ENCODE measurements around the gene RNASEH1. TPM values are rescaled to one million over a fixed set of nuclear protein-coding genes. Genes with fewer than 3 reads are reported as not detected.
A peak's percentile ranks its signal among the peaks of the same experiment; 100 is the strongest.
"Not testable (repeated sequence)": the region's sequence is repeated elsewhere in the genome, so short reads cannot be mapped to it uniquely, and the experiment has no call there.

The RNASEH1 gene
- total and polyA plus RNA-seq, 5 experiments from 2014 or later = 24.1 to 47.0 (median 35.4) TPM

DNA sequence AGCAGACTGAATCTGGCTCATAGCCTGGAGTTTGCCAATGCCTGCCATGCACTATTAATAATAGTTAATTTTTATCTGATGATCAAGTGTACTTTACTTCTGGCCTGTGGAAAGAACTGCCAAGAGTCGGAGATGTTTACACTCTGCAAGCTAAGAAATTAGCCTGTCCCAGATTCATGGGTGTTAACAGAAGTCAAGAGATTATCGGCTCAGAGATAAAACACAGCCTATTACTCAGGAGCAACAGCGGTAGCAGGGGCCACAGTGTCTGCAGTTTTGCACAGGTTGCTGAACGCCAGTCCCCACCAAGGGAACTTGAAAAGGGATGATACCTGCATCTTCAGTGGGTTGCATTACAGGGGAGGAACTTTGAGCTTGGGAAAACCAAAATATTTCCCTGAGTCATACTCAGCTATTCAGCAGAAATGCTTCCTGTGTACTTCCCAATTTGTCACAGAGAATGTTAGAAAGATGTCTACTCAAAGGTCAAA, 34.5 kb downstream of the RNASEH1 start:
- Mint-ChIP-seq H3K4me1 (peaks cover 21 to 32% (median 28%) of the 10 kb centered on the region in 4 donors), H3K27me3 (peaks cover 0 to 4% (median 0%) of the 10 kb centered on the region in 5 donors), H3K9me3 (peaks cover 0 to 1% (median 0%) of the 10 kb centered on the region in 9 donors), H3K4me3 (no peak overlapping the region), H3K27ac (peak overlapping the region in 1 of 10 donors; percentile 61), H3K36me3 (peaks cover 0 to 4% (median 0%) of the 10 kb centered on the region in 3 donors)
- ATAC-seq (no peak), DNase-seq (no peak)
- POLR2A ChIA-PET = interaction anchor here (0.6 kb wide), 1 partner anchor 47 kb away, joined by 3 read pairs; no protein-coding TSS in a partner anchor

DNA sequence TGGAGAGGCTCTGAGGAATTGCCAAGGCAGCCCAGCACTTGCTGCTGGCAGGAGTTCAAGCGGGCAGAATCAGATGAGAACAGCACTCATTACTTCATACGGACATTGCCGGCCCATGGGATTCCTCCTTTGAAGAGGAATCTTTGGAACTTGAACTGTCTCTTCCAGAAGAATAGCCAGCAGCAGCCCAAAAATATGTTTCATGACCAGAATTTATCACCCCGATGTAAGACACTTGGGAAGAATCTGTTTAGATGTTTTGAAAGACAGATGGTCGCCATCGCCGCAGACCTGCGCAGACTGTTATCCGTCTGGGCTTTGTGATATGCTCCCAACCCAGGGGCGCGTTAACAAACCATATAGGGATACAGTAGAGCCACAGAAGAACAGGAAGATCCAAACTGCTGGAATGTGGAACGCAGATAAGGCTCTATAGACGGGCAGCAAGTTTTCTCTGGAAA, 35.1 kb downstream of the RNASEH1 start:
- Mint-ChIP-seq H3K4me1 (peaks cover 21 to 36% (median 31%) of the 10 kb centered on the region in 4 donors), H3K9me3 (peaks cover 0 to 1% (median 0%) of the 10 kb centered on the region in 9 donors), H3K36me3 (peaks cover 0 to 4% (median 0%) of the 10 kb centered on the region in 3 donors), H3K4me3 (no peak overlapping the region), H3K27me3 (peaks cover 0 to 4% (median 0%) of the 10 kb centered on the region in 5 donors), H3K27ac (peak overlapping the region in 1 of 10 donors; percentile 54)
- ATAC-seq (no peak), DNase-seq (no peak)
- POLR2A ChIA-PET = no interaction called here

DNA sequence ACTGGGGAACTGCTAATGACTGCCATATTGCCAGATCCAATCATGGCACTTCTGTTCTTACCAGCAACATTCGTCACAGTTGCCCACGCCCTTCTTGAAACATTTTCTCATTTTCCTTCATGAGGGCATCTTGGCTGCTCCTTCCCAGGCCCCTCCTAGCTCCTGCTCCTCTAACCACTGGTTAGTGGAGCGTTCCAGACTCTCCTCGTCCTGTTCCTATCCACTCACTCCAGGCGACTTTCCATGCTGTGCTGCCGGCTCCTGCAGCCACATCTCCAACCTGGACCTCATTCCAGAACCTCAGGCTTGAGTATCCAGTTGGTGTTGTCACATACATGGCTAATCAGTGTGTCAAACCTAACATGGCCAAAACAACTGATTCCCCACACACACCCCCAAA, 37.5 kb downstream of the RNASEH1 start:
- H3K4me1 Mint-ChIP-seq = peaks cover 27 to 43% (median 39%) of the 10 kb centered on the region in 4 donors
- no peak for DNase-seq
- H3K9me3 Mint-ChIP-seq = peaks cover 0 to 3% (median 2%) of the 10 kb centered on the region in 9 donors
- peak overlapping the region in 9 of 10 donors; percentile 66 to 99 (median 93) for H3K27ac Mint-ChIP-seq
- peaks cover 0 to 4% (median 2%) of the 10 kb centered on the region in 3 donors for H3K36me3 Mint-ChIP-seq
- peaks cover 0 to 4% (median 0%) of the 10 kb centered on the region in 5 donors for H3K27me3 Mint-ChIP-seq
- ATAC-seq = no peak
- POLR2A ChIA-PET = interaction anchor here (1.0 to 4.6 kb wide), 5 partner anchors 38 to 142 kb away, joined by 4 to 81 read pairs (median 6); partner anchors contain the start of genes EIPR1, RNASEH1, RPS7 and TRAPPC12
- peak overlapping the region; percentile 90 to 98 (median 94) for H3K4me3 Mint-ChIP-seq

DNA sequence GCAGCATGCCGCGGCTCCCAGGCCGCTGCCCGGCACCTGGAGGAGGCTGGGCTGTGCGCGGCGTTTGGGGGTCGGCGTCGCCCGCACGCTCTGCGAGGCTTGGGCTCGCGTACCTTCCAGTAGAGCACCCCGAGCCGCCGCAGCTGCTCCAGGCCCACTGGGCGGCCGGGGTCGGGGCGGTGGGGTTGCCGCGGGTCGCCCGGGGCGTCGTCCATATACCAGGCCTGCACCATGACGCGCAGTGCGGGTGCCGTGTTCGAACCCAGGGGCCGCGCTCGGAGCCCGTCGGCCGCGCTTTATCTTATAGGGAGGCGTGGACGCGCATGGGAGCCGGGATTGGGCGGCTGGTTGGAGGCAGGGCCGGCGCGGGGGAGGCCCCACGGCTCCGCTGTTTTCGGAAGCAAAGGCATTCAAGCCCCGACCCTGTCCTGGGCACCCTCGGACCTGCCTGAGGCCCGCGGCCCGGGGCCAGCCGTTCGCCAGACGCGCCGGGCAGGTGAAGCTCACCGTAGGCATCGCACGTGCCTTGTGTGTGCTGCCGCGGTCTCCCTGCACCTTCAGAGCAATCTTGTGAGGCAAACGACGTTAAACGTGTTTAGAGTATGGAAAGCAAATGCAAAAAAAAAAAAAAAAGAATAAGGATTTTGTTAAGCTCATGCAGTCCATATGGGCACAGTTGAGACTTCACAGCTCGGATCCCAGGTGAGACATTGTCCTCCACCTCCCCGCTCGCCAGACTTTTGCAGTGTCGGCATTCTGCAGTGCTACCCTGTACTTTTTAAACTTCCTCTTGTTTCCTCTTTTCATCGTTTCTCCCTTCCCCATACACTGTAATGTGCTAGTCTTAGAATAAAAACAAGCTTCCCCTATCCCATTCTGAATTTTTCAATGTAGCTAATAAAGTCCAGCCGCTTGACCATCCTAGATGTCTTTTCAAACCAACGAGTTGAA, 38.6 kb downstream of the RNASEH1 start, which contains the start of gene ADI1:
Gene ADI1 (minus strand): TSS at position 277 of the 951 bp plus-strand sequence. CDS start 44 bp downstream, at position 233.
- POLR2A ChIA-PET = interaction anchor here (0.7 to 4.6 kb wide), 16 partner anchors 10 to 142 kb away, joined by 3 to 81 read pairs (median 6); partner anchors contain the start of genes EIPR1, RNASEH1, RPS7 and TRAPPC12
- Mint-ChIP-seq H3K27ac (peak within 1 kb of the TSS; percentile 65 to 99 (median 94)), H3K27me3 (peaks cover 0 to 4% (median 0%) of the 10 kb centered on the region in 5 donors), H3K4me3 (peak within 1 kb of the TSS; percentile 90 to 98 (median 94)), H3K9me3 (peaks cover 0 to 9% (median 4%) of the 10 kb centered on the region in 9 donors), H3K36me3 (peaks cover 2 to 9% (median 5%) of the 10 kb centered on the region in 3 donors), H3K4me1 (peaks cover 27 to 43% (median 39%) of the 10 kb centered on the region in 4 donors)
- ATAC-seq (peak; percentile 61 to 68), DNase-seq (peak in 8 of 10 donors; percentile 65 to 87 (median 70))

DNA sequence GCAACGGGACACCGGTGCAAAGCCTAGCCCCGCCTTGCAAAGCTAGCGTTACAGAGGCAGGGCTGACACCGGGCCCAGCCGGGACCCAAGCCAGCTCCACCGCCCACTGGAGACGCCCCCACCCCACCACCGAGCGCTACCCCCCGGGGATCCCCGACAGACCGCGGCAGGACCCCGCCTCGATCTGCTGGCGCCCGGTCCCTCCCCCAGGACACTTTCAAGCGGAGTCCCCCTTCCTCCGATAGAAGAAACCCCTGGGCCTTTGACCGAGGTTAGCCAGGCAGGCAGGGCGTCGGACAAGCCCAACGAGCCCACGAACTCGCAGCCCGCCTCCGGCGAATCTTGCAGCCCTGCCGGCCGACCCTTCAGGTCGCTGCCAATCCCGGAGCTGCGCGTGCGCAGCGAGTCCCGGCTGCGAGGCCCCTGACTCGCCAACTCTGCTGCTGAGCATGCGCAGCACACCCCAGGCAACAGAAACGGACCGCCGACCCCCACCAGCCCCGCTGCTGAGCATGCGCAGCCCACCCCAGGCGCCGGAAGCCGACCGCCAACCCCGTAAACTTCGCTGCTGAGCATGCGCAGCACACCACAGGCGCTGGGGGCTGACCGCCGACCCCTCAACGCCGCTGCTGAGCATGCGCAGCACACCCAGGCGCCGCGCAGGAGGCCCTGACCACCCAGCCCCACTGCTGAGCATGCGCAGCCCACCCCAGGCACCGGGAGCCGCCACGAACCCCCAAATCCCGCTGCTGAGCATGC, 39.5 kb downstream of the RNASEH1 start:
- peak; percentile 74 to 77 for ATAC-seq
- DNase-seq = peak; percentile 94 to 100 (median 99)
- Mint-ChIP-seq H3K9me3 (peaks cover 0 to 11% (median 4%) of the 10 kb centered on the region in 9 donors), H3K27me3 (peaks cover 0 to 4% (median 0%) of the 10 kb centered on the region in 5 donors), H3K4me3 (peak overlapping the region; percentile 90 to 98 (median 94)), H3K36me3 (peaks cover 10 to 12% (median 12%) of the 10 kb centered on the region in 3 donors), H3K27ac (peak overlapping the region; percentile 65 to 98 (median 93)), H3K4me1 (peaks cover 27 to 47% (median 41%) of the 10 kb centered on the region in 4 donors)
- POLR2A ChIA-PET = interaction anchor here (0.6 to 4.6 kb wide), 16 partner anchors 9 to 141 kb away, joined by 3 to 81 read pairs (median 6); partner anchors contain the start of genes EIPR1, RNASEH1, RPS7 and TRAPPC12

DNA sequence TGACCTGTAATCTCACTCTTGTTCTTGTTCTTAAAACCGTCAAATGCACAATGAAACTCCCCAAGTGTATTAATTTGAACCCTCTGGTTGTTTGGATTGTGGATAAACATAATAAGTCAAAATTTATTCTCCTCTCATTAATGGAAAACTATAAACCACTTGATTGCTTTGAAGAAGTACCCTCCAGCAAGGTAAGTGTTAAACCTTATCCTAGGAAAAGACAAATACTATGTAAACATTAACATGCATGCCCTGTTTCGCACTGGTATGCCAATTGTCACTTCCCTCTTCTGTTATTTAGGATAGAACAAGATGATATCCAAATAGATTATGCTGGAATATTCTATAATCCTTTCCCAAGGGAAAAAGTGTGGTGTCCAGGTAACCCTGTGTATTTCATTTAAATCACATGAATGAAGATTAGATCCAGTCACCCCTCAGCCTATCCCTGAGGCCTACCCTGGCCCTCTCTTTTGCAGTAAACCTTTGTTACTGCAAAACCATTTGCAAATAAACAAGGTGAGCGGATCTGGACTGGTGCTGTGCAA, 40.1 kb downstream of the RNASEH1 start:
- H3K4me1 Mint-ChIP-seq = peaks cover 27 to 46% (median 41%) of the 10 kb centered on the region in 4 donors
- peaks cover 15 to 18% (median 17%) of the 10 kb centered on the region in 3 donors for H3K36me3 Mint-ChIP-seq
- DNase-seq (no peak), ATAC-seq (no peak)
- peaks cover 0 to 11% (median 4%) of the 10 kb centered on the region in 9 donors for H3K9me3 Mint-ChIP-seq
- peak overlapping the region; percentile 65 to 98 (median 93) for H3K27ac Mint-ChIP-seq
- H3K4me3 Mint-ChIP-seq = peak overlapping the region; percentile 90 to 98 (median 94)
- POLR2A ChIA-PET = interaction anchor here (0.6 to 4.6 kb wide), 13 partner anchors 9 to 140 kb away, joined by 3 to 81 read pairs (median 6); partner anchors contain the start of genes EIPR1, RNASEH1, RPS7 and TRAPPC12
- peaks cover 0 to 4% (median 0%) of the 10 kb centered on the region in 5 donors for H3K27me3 Mint-ChIP-seq

DNA sequence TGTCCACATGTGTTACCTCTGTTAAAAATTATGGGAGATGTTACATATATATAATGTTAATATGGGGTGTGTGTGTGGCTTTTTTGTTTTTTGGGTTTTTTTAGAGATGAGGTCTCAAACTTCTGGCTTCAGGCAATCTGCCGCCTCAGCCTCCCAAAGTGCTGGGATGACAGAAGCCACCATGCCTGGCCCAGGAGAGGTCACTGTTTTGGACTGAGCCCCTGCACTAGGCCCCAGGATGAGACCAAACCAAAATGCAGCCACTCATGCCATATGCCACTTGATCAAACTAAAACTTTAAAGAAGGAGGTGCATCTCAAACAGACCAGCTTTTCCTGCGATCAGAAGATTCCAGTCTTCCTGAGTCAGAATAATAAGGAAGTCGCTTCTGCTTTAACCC, 41.3 kb downstream of the RNASEH1 start:
- Mint-ChIP-seq H3K36me3 (peaks cover 16 to 27% (median 26%) of the 10 kb centered on the region in 3 donors), H3K27ac (no peak overlapping the region), H3K9me3 (peaks cover 0 to 11% (median 4%) of the 10 kb centered on the region in 9 donors), H3K27me3 (peaks cover 0 to 4% (median 0%) of the 10 kb centered on the region in 5 donors), H3K4me3 (peak overlapping the region in 2 of 10 donors; percentile 28 to 33), H3K4me1 (peaks cover 24 to 42% (median 36%) of the 10 kb centered on the region in 4 donors)
- DNase-seq (no peak), ATAC-seq (no peak)
- POLR2A ChIA-PET = interaction anchor here (0.7 to 4.6 kb wide), 4 partner anchors 36 to 137 kb away, joined by 3 to 81 read pairs (median 3); partner anchors contain the start of genes RNASEH1, RPS7 and TRAPPC12

DNA sequence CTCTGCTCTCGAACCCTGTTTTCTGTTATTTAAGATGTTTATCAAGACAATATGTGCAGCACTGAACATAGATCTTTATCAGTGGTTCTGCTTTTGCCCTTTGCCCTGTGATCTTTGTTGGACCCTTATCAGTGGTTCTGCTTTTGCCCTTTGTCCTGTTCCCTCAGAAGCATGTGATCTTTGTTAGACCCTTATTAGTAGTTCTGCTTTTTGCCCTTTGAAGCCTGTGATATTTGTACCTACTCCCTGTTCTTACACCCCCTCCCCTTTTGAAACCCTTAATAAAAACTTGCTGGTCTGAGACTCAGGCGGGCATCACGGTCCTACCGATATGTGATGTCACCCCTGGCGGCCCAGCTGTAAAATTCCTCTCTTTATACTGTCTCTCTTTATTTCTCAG, 42.7 kb downstream of the RNASEH1 start:
- DNase-seq, H3K27me3 Mint-ChIP-seq, POLR2A ChIA-PET, ATAC-seq: not testable (repeated sequence)
- H3K4me3 Mint-ChIP-seq = peak overlapping the region in 1 of 10 donors; percentile 2
- H3K27ac Mint-ChIP-seq = peak overlapping the region in 1 of 10 donors; percentile 31
- H3K9me3 Mint-ChIP-seq = peaks cover 0 to 16% (median 7%) of the 10 kb centered on the region in 9 donors
- peaks cover 14 to 29% (median 22%) of the 10 kb centered on the region in 4 donors for H3K4me1 Mint-ChIP-seq
- H3K36me3 Mint-ChIP-seq = peaks cover 23 to 40% (median 37%) of the 10 kb centered on the region in 3 donors

DNA sequence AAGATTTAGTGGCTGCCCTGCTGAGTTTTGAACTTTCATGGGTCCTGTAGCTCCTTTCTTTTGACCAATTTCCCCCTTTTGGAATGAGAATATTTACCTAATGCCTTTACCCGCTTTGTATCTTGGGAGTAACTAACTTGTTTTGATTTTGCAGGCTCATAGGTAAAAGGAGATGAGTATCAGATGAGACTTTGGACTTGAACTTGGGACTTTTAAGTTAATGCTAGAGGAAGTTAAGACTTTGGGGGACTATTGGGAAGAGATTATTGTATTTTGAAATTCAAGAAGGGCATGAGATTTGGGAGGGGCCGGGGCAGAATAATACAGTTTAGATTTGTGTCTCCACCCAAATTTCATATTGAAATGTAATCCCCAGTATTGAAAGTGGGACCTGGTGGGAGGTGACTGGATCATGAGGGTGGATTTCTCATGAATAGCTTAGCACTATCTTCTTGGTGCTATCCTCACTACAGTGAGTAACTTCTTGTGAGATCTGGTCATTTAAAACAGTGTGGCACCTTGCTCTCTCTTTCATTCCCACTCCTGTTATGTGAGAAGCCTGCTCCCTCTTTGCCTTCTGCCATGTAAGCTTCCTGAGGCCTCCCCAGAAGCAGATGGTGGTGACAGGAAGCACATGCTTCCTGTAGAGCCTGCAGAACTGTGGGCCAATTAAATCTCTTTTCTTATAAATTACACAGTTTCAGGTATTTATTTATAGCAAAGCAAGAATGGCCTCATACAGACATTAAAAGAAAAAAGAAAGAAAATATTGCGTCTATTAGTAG, 44.9 kb downstream of the RNASEH1 start:
- Mint-ChIP-seq H3K4me3 (no peak overlapping the region), H3K27ac (no peak overlapping the region), H3K27me3 (no peaks in the 10 kb centered on the region), H3K36me3 (peaks cover 27 to 55% (median 54%) of the 10 kb centered on the region in 3 donors), H3K4me1 (peaks cover 8 to 16% (median 14%) of the 10 kb centered on the region in 4 donors), H3K9me3 (peaks cover 0 to 16% (median 9%) of the 10 kb centered on the region in 9 donors)
- no peak for DNase-seq
- ATAC-seq = no peak
- POLR2A ChIA-PET = no interaction called here

DNA sequence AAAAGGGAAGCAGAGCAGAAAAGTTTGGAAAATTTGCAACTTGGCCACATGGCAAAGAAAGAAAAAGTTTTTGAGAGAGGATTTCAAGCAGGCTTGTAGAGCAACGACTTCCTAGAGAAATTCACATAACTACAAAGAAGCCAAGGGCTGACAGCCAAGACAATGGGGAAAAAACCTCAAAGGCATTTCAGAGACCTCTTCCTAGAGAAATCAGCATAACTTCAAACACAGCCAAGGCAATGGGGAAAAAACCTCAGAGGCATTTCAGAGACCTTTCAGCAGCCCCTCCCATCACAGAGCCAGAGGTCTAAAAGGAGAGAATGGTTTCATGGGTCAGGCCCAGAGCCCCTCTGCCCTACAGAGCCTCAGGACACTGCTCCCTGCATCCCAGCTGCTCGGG, 46.0 kb downstream of the RNASEH1 start:
- ATAC-seq (no peak), DNase-seq (no peak)
- Mint-ChIP-seq H3K27ac (no peak overlapping the region), H3K36me3 (peaks cover 32 to 64% (median 62%) of the 10 kb centered on the region in 3 donors), H3K27me3 (no peaks in the 10 kb centered on the region), H3K9me3 (peaks cover 0 to 17% (median 10%) of the 10 kb centered on the region in 9 donors), H3K4me1 (peaks cover 0 to 7% (median 6%) of the 10 kb centered on the region in 4 donors), H3K4me3 (no peak overlapping the region)
- POLR2A ChIA-PET = no interaction called here

Measured in naive thymus-derived CD8-positive, alpha-beta T cell (primary cell).